WTC11 (cell line): Measurements from ENCODE around the gene FAM177A1. TPM values are rescaled to one million over a fixed set of nuclear protein-coding genes. Genes with fewer than 3 reads are reported as not detected.

Experiments used
- AR ChIP-seq: fragments of 250-450 bp; sonication (Bioruptor Pico); IDR thresholded peaks from 2 replicates; pipeline ENCODE4 v1.9.0; 2021; ENCODE audit warnings: mild to moderate bottlenecking
- ATF3 ChIP-seq: sonication (generic); formaldehyde crosslinking; conservative IDR thresholded peaks from 2 replicates; pipeline ENCODE4 v1.8.1; 2022; ENCODE audit warnings: mild to moderate bottlenecking, missing genetic modification reagents
- CDX4 ChIP-seq: fragments of 250-450 bp; sonication (Bioruptor Pico); IDR thresholded peaks from 2 replicates; pipeline ENCODE4 v1.9.0; 2021; ENCODE audit warnings: moderate library complexity, mild to moderate bottlenecking, inconsistent platforms, borderline replicate concordance
- CREB1 ChIP-seq: sonication (generic); formaldehyde crosslinking; IDR thresholded peaks from 2 replicates; pipeline ENCODE4 v1.8.0; 2023; ENCODE audit warnings: mild to moderate bottlenecking, missing genetic modification reagents
- E2F1 ChIP-seq: sonication (generic); formaldehyde crosslinking; IDR thresholded peaks from 2 replicates; pipeline ENCODE4 v1.8.0; 2022; ENCODE audit warnings: mild to moderate bottlenecking, missing genetic modification reagents
- E2F5 ChIP-seq: sonication (generic); formaldehyde crosslinking; IDR thresholded peaks from 2 replicates; pipeline ENCODE4 v1.8.1; 2022; ENCODE audit warnings: mild to moderate bottlenecking, moderate library complexity, missing genetic modification reagents
- ELF4 ChIP-seq: sonication (generic); formaldehyde crosslinking; IDR thresholded peaks from 2 replicates; pipeline ENCODE4 v1.8.1; 2022; ENCODE audit warnings: low read depth, mild to moderate bottlenecking, moderate library complexity, missing genetic modification reagents
- ETV6 ChIP-seq: sonication (generic); formaldehyde crosslinking; IDR thresholded peaks from 2 replicates; pipeline ENCODE4 v1.8.1; 2022; ENCODE audit warnings: mild to moderate bottlenecking, missing genetic modification reagents
- FOXJ3 ChIP-seq: sonication (generic); formaldehyde crosslinking; IDR thresholded peaks from 2 replicates; pipeline ENCODE4 v1.9.0; 2021; ENCODE audit warnings: missing genetic modification reagents, mild to moderate bottlenecking, borderline replicate concordance
- FOXK1 ChIP-seq: sonication (generic); formaldehyde crosslinking; IDR thresholded peaks from 2 replicates; pipeline ENCODE4 v1.8.0; 2022; ENCODE audit warnings: mild to moderate bottlenecking, moderate library complexity, missing genetic modification reagents
- IRF1 ChIP-seq: sonication (generic); formaldehyde crosslinking; IDR thresholded peaks from 2 replicates; pipeline ENCODE4 v1.8.0; 2023; ENCODE audit warnings: missing genetic modification reagents
- JAZF1 ChIP-seq: fragments of 250-450 bp; sonication (Bioruptor Pico); IDR thresholded peaks from 2 replicates; pipeline ENCODE4 v1.9.0; 2021; ENCODE audit warnings: moderate library complexity, mild to moderate bottlenecking, inconsistent platforms
- KAT7 ChIP-seq: sonication (generic); formaldehyde crosslinking; IDR thresholded peaks from 2 replicates; pipeline ENCODE4 v1.8.1; 2023; ENCODE audit warnings: missing genetic modification reagents, mild to moderate bottlenecking, borderline replicate concordance
- MAX ChIP-seq: sonication (generic); formaldehyde crosslinking; IDR thresholded peaks from 2 replicates; pipeline ENCODE4 v1.8.0; 2022; ENCODE audit warnings: mild to moderate bottlenecking, missing genetic modification reagents
- MYBL2 ChIP-seq: sonication (generic); formaldehyde crosslinking; IDR thresholded peaks from 2 replicates; pipeline ENCODE4 v1.8.1; 2023; ENCODE audit warnings: mild to moderate bottlenecking, moderate library complexity, missing genetic modification reagents
- NFATC4 ChIP-seq: fragments of 250-450 bp; sonication (Bioruptor Pico); IDR thresholded peaks from 2 replicates; pipeline ENCODE4 v1.9.0; 2021; ENCODE audit warnings: mild to moderate bottlenecking
- NR1H2 ChIP-seq: sonication (generic); formaldehyde crosslinking; IDR thresholded peaks from 2 replicates; pipeline ENCODE4 v1.9.0; 2021; ENCODE audit warnings: mild to moderate bottlenecking, moderate library complexity, missing genetic modification reagents
- NR2C2 ChIP-seq: sonication (generic); formaldehyde crosslinking; IDR thresholded peaks from 2 replicates; pipeline ENCODE4 v1.8.0; 2022; ENCODE audit warnings: mild to moderate bottlenecking, missing genetic modification reagents
- PREB ChIP-seq: sonication (generic); formaldehyde crosslinking; IDR thresholded peaks from 2 replicates; pipeline ENCODE4 v1.8.1; 2022; ENCODE audit warnings: mild to moderate bottlenecking, missing genetic modification reagents, moderate library complexity, borderline replicate concordance
- SOX15 ChIP-seq: fragments of 250-450 bp; sonication (Bioruptor Pico); IDR thresholded peaks from 2 replicates; pipeline ENCODE4 v1.9.0; 2021; ENCODE audit warnings: mild to moderate bottlenecking
- TEAD1 ChIP-seq: sonication (generic); formaldehyde crosslinking; IDR thresholded peaks from 2 replicates; pipeline ENCODE4 v1.8.0; 2022; ENCODE audit warnings: mild to moderate bottlenecking, missing genetic modification reagents
- TEAD4 ChIP-seq: sonication (generic); formaldehyde crosslinking; IDR thresholded peaks from 2 replicates; pipeline ENCODE4 v1.8.0; 2022; ENCODE audit warnings: mild to moderate bottlenecking, missing genetic modification reagents
- ZBTB21 ChIP-seq: sonication (generic); formaldehyde crosslinking; IDR thresholded peaks from 2 replicates; pipeline ENCODE4 v1.8.1; 2023; ENCODE audit warnings: mild to moderate bottlenecking, missing genetic modification reagents, borderline replicate concordance
- ZBTB43 ChIP-seq: sonication (generic); formaldehyde crosslinking; IDR thresholded peaks from 2 replicates; pipeline ENCODE4 v1.8.1; 2023; ENCODE audit warnings: mild to moderate bottlenecking, missing genetic modification reagents
- ZNF121 ChIP-seq: sonication (generic); formaldehyde crosslinking; IDR thresholded peaks from 2 replicates; pipeline ENCODE4 v1.8.0; 2023; ENCODE audit warnings: missing genetic modification reagents
- ZNF219 ChIP-seq: sonication (generic); formaldehyde crosslinking; IDR thresholded peaks from 2 replicates; pipeline ENCODE4 v1.8.0; 2023; ENCODE audit warnings: missing genetic modification reagents, mild to moderate bottlenecking, borderline replicate concordance
- ZNF263 ChIP-seq: sonication (generic); formaldehyde crosslinking; IDR thresholded peaks from 2 replicates; pipeline ENCODE4 v1.8.1; 2022; ENCODE audit warnings: low read depth, mild to moderate bottlenecking, moderate library complexity, missing genetic modification reagents
- ZNF317 ChIP-seq: sonication (generic); formaldehyde crosslinking; IDR thresholded peaks from 2 replicates; pipeline ENCODE4 v1.8.1; 2023; ENCODE audit warnings: low read depth, mild to moderate bottlenecking, moderate library complexity, missing genetic modification reagents, borderline replicate concordance
- ZSCAN18 ChIP-seq: fragments of 250-450 bp; sonication (Bioruptor Pico); IDR thresholded peaks from 2 replicates; pipeline ENCODE4 v2.1.2; 2022; ENCODE audit warnings: mild to moderate bottlenecking, moderate library complexity
- total RNA-seq: library from RNA; stranded (reverse); gene quantifications from 3 replicates; pipeline ENCODE4 v1.2.3, GENCODE V29; 2021

Gene FAM177A1
- total RNA-seq, 1 experiment from 2014 or later = 44.7 TPM

GRCh38 chr14:35121887-35122695 is 76.0 kb downstream of the FAM177A1 start, which contains the start of the genes PPP2R3C and PRORP (continued):
- 0 out of 2 replicates have a peak, but pooled peaks have one; percentile 41 for TF ChIP-seq PREB (CRISPR knock-in tag)
- no peak for TF ChIP-seq IRF1 (CRISPR knock-in tag)
- no peak for TF ChIP-seq TEAD1 (CRISPR knock-in tag)
- TF ChIP-seq AR (CRISPR knock-in tag) = no peak
- no peak for TF ChIP-seq ATF3 (CRISPR knock-in tag)
- TF ChIP-seq MYBL2 (CRISPR knock-in tag) = peak; percentile 80; the same call in 1 of the 2 replicates
- TF ChIP-seq CREB1 (CRISPR knock-in tag) = no peak
- TF ChIP-seq CDX4 (CRISPR knock-in tag) = no peak
- peak; percentile 88 for TF ChIP-seq MAX (CRISPR knock-in tag)
- TF ChIP-seq NR1H2 (CRISPR knock-in tag) = no peak
- no peak for TF ChIP-seq E2F1 (CRISPR knock-in tag)
- no peak for TF ChIP-seq ELF4 (CRISPR knock-in tag)
- TF ChIP-seq NFATC4 (CRISPR knock-in tag) = no peak
- TF ChIP-seq ZSCAN18 (CRISPR knock-in tag) = no peak
- TF ChIP-seq KAT7 (CRISPR knock-in tag) = peak; percentile 52; the same call in 1 of the 2 replicates
- no peak for TF ChIP-seq TEAD4 (CRISPR knock-in tag)
- no peak for TF ChIP-seq JAZF1 (CRISPR knock-in tag)
- no peak for TF ChIP-seq ZBTB43
- no peak for TF ChIP-seq ZNF317 (CRISPR knock-in tag)
- TF ChIP-seq ZBTB21 (CRISPR knock-in tag) = no peak
- TF ChIP-seq ZNF121 = no peak
- no peak for TF ChIP-seq FOXJ3 (CRISPR knock-in tag)
- no peak; the same call in 1 of the 2 replicates for TF ChIP-seq ETV6 (CRISPR knock-in tag)
- TF ChIP-seq SOX15 (CRISPR knock-in tag) = no peak
- peak; percentile 39; the same call in 1 of the 2 replicates for TF ChIP-seq E2F5 (CRISPR knock-in tag)
- TF ChIP-seq ZNF219 (CRISPR knock-in tag) = no peak
- no peak for TF ChIP-seq ZNF263 (CRISPR knock-in tag)
- TF ChIP-seq NR2C2 (CRISPR knock-in tag) = no peak
- TF ChIP-seq FOXK1 (CRISPR knock-in tag) = peak; percentile 72
